ENCODE results near the gene FIBP. TPM values are rescaled to one million over a fixed set of nuclear protein-coding genes. Genes with fewer than 3 reads are reported as not detected.

The FIBP gene
- total RNA-seq, 4 donors from 2014 or later, result 39.6 to 79.3 (median 53.0) TPM

GRCh38 chr11:65891219-65892136 lies 3.2 kb upstream of the FIBP start:
- no peaks in the 10 kb centered on the region for H3K9me3 ChIP-seq
- TF ChIP-seq, protein P1, sequence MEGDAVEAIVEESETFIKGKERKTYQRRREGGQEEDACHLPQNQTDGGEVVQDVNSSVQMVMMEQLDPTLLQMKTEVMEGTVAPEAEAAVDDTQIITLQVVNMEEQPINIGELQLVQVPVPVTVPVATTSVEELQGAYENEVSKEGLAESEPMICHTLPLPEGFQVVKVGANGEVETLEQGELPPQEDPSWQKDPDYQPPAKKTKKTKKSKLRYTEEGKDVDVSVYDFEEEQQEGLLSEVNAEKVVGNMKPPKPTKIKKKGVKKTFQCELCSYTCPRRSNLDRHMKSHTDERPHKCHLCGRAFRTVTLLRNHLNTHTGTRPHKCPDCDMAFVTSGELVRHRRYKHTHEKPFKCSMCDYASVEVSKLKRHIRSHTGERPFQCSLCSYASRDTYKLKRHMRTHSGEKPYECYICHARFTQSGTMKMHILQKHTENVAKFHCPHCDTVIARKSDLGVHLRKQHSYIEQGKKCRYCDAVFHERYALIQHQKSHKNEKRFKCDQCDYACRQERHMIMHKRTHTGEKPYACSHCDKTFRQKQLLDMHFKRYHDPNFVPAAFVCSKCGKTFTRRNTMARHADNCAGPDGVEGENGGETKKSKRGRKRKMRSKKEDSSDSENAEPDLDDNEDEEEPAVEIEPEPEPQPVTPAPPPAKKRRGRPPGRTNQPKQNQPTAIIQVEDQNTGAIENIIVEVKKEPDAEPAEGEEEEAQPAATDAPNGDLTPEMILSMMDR (IDR thresholded peaks at IDR 0.05 in 4 of 5, conservative IDR thresholded peaks at IDR 0.05 in 1 of 5), result peak in 2 of 5 experiments; percentile 23 to 40
- peak in 1 of 2 donors; percentile 32 for TF ChIP-seq POLR2A (IDR thresholded peaks at IDR 0.05)
- H3K36me3 ChIP-seq, result peaks cover 0 to 7% of the 10 kb centered on the region in 2 donors
- H3K27me3 ChIP-seq, result no peaks in the 10 kb centered on the region
- no peak for DNase-seq
- H3K4me3 ChIP-seq, result peak overlapping the region; percentile 67 to 81 (median 76)
- no peak for ATAC-seq
- peaks cover 41 to 51% of the 10 kb centered on the region in 2 donors for H3K4me1 ChIP-seq
- intact Hi-C loops (cut with DNase I; ENCODE audit: low total_unique reads) (no loop called here), in situ Hi-C loops (cut with MboI; ENCODE audit: low sequenced_read_pairs in 4 of 4) (no loop called here)
- peak overlapping the region; percentile 93 to 98 (median 96) for H3K27ac ChIP-seq

GRCh38 chr11:65890324-65891218 lies 2.3 kb upstream of the FIBP start, which contains the start of gene CCDC85B:
CCDC85B (plus strand) TSS chr11:65890673; CDS start chr11:65890784, 111 bp downstream.
- DNase-seq (peak; percentile 96 to 99), ATAC-seq (peak; percentile 71 to 78)
- Histone ChIP-seq H3K4me3 (peak within 1 kb of the TSS; percentile 67 to 81 (median 77)), H3K36me3 (peaks cover 0 to 13% of the 10 kb centered on the region in 2 donors), H3K4me1 (peaks cover 41 to 51% of the 10 kb centered on the region in 2 donors), H3K27ac (peak within 1 kb of the TSS; percentile 93 to 98 (median 96)), H3K27me3 (no peaks in the 10 kb centered on the region), H3K9me3 (no peaks in the 10 kb centered on the region)
- TF ChIP-seq, protein P1 (IDR thresholded peaks at IDR 0.05 in 4 of 5, conservative IDR thresholded peaks at IDR 0.05 in 1 of 5), result peak in 3 of 5 experiments; percentile 18 to 22 (median 21)
- TF ChIP-seq POLR2A (IDR thresholded peaks at IDR 0.05), result peak; percentile 98 to 99
- intact Hi-C loops (cut with DNase I; ENCODE audit: low total_unique reads) (loop anchor here (1.0 kb wide), 1 partner anchor 25 kb away; no protein-coding TSS in a partner anchor), in situ Hi-C loops (cut with MboI; ENCODE audit: low sequenced_read_pairs in 4 of 4) (no loop called here)

- Histone ChIP-seq H3K36me3 (peaks cover 0 to 32% of the 10 kb centered on the region in 2 donors), H3K4me1 (peaks cover 37 to 39% of the 10 kb centered on the region in 2 donors), H3K9me3 (no peaks in the 10 kb centered on the region), H3K27ac (peak overlapping the region; percentile 93 to 98 (median 96)), H3K27me3 (no peaks in the 10 kb centered on the region), H3K4me3 (peak overlapping the region; percentile 66 to 86 (median 78))
- in situ Hi-C loops (cut with MboI; ENCODE audit: low sequenced_read_pairs in 4 of 4), result loop anchor here (10.0 kb wide), 3 partner anchors 77 to 107 kb away; partner anchors contain the start of gene SART1 (in 1 of the 4)
- no peak for TF ChIP-seq POLR2A (IDR thresholded peaks at IDR 0.05)
- TF ChIP-seq, protein P1 (IDR thresholded peaks at IDR 0.05 in 4 of 5, conservative IDR thresholded peaks at IDR 0.05 in 1 of 5), result no peak
- DNase-seq (no peak), ATAC-seq (no peak)
- intact Hi-C loops (cut with DNase I; ENCODE audit: low total_unique reads), result loop anchor here (1.0 to 2.0 kb wide), 6 partner anchors 14 to 115 kb away; partner anchors contain the start of genes BANF1, C11orf68, DRAP1 and EIF1AD
Observed at GRCh38 chr11:65887723-65888162, 528 bp downstream of the FIBP start.
